ENCODE results near the gene RHEBL1. TPM values are rescaled to one million over a fixed set of nuclear protein-coding genes. Genes with fewer than 3 reads are reported as not detected.

RHEBL1 gene
- polyA plus RNA-seq, 3 donors: 0.17 to 0.96 (median 0.50) TPM

- intact Hi-C loops (cut with micrococcal nuclease): no loop called here
- peaks cover 66 to 71% (median 70%) of the 10 kb centered on the region in 3 donors for H3K27me3 Mint-ChIP-seq (ENCODE audit: low read depth in 3 of 3)
- peaks cover 0 to 33% of the 10 kb centered on the region in 2 donors for H3K9me3 ChIP-seq (replicated peaks in 1 of 2; ENCODE audit: control insufficient read depth in 1 of 2, insufficient read depth in 1 of 2, low read length in 2 of 2)
These were observed 24.6 kb upstream of the RHEBL1 start, which contains the start of gene DHH for GRCh38 chr12:49094160-49094974. TSS of gene DHH (minus strand) at chr12:49094801. CDS start at chr12:49094512, 289 bp downstream.

GRCh38 chr12:49093792-49094159 lies 24.0 kb upstream of the RHEBL1 start:
- intact Hi-C loops (cut with micrococcal nuclease): no loop called here
- H3K36me3 Mint-ChIP-seq: peaks cover 36 to 40% of the 10 kb centered on the region in 2 donors
- Histone ChIP-seq H3K4me2 (replicated peaks; ENCODE audit: extremely low read depth, low read length, poor library complexity, severe bottlenecking) (no peak overlapping the region), H3K36me3 (replicated peaks in 1 of 2; ENCODE audit: control insufficient read depth in 1 of 2, insufficient read depth in 2 of 2, low read length in 2 of 2) (peaks cover 19 to 34% of the 10 kb centered on the region in 2 donors), H3K27me3 (ENCODE audit: control insufficient read depth in 2 of 2, insufficient read depth in 2 of 2, low read length in 2 of 2) (peaks cover 68 to 71% of the 10 kb centered on the region in 2 donors), H3K4me1 (ENCODE audit: control insufficient read depth in 1 of 2, insufficient read depth in 2 of 2, low read length in 2 of 2) (peaks cover 37 to 49% of the 10 kb centered on the region in 2 donors), H3K79me2 (ENCODE audit: insufficient read depth, low read length) (no peaks in the 10 kb centered on the region), H3K27ac (ENCODE audit: low read depth in 1 of 2, low read length in 2 of 2) (no peak overlapping the region), H4K20me1 (ENCODE audit: insufficient read depth, low read length) (peaks cover 23% of the 10 kb centered on the region), H3K4me3 (replicated peaks in 1 of 3; ENCODE audit: low read depth in 2 of 3, low read length in 3 of 3) (no peak overlapping the region), H2AFZ (ENCODE audit: insufficient read depth, low read depth, low read length, poor library complexity, severe bottlenecking) (no peak overlapping the region), H3K9ac (ENCODE audit: insufficient read depth, low read length, poor library complexity, severe bottlenecking) (no peak overlapping the region), H3K9me3 (replicated peaks in 1 of 2; ENCODE audit: control insufficient read depth in 1 of 2, insufficient read depth in 1 of 2, low read length in 2 of 2) (peaks cover 0 to 33% of the 10 kb centered on the region in 2 donors)
- DNase-seq: no peak
- peaks cover 0 to 28% (median 7%) of the 10 kb centered on the region in 7 donors for H3K9me3 Mint-ChIP-seq
- no peak overlapping the region for H3K27ac Mint-ChIP-seq
- H3K4me3 Mint-ChIP-seq: peak overlapping the region in 1 of 2 donors; percentile 76
- TF ChIP-seq CTCF (IDR thresholded peaks at IDR 0.05): no peak
- WGBS (ENCODE audit: insufficient coverage): under 1% methylated on average over 8 of the region's 9 CpGs
- peaks cover 71 to 77% (median 76%) of the 10 kb centered on the region in 3 donors for H3K27me3 Mint-ChIP-seq (ENCODE audit: low read depth in 3 of 3)
- peaks cover 44% of the 10 kb centered on the region for H3K4me1 Mint-ChIP-seq

More at GRCh38 chr12:49094160-49094974, 24.6 kb upstream of the RHEBL1 start, which contains the start of gene DHH:
- peaks cover 0 to 23% (median 7%) of the 10 kb centered on the region in 7 donors for H3K9me3 Mint-ChIP-seq
- peaks cover 42 to 43% of the 10 kb centered on the region in 2 donors for H3K36me3 Mint-ChIP-seq
- Histone ChIP-seq H3K9ac (ENCODE audit: insufficient read depth, low read length, poor library complexity, severe bottlenecking) (no peak within 1 kb of the TSS), H3K4me2 (replicated peaks; ENCODE audit: extremely low read depth, low read length, poor library complexity, severe bottlenecking) (peak within 1 kb of the TSS; percentile 4), H3K36me3 (replicated peaks in 1 of 2; ENCODE audit: control insufficient read depth in 1 of 2, insufficient read depth in 2 of 2, low read length in 2 of 2) (peaks cover 22 to 40% of the 10 kb centered on the region in 2 donors), H3K27ac (ENCODE audit: low read depth in 1 of 2, low read length in 2 of 2) (no peak within 1 kb of the TSS), H4K20me1 (ENCODE audit: insufficient read depth, low read length) (peaks cover 23% of the 10 kb centered on the region), H2AFZ (ENCODE audit: insufficient read depth, low read depth, low read length, poor library complexity, severe bottlenecking) (no peak within 1 kb of the TSS), H3K79me2 (ENCODE audit: insufficient read depth, low read length) (no peaks in the 10 kb centered on the region), H3K4me3 (replicated peaks in 1 of 3; ENCODE audit: low read depth in 2 of 3, low read length in 3 of 3) (no peak within 1 kb of the TSS), H3K4me1 (ENCODE audit: control insufficient read depth in 1 of 2, insufficient read depth in 2 of 2, low read length in 2 of 2) (peaks cover 35 to 48% of the 10 kb centered on the region in 2 donors), H3K27me3 (ENCODE audit: control insufficient read depth in 2 of 2, insufficient read depth in 2 of 2, low read length in 2 of 2) (peaks cover 63 to 65% of the 10 kb centered on the region in 2 donors)
- TF ChIP-seq CTCF (IDR thresholded peaks at IDR 0.05): no peak
- DNase-seq: no peak
- H3K4me3 Mint-ChIP-seq: peak within 1 kb of the TSS in 1 of 2 donors; percentile 76
- H3K27ac Mint-ChIP-seq: no peak within 1 kb of the TSS
- peaks cover 44% of the 10 kb centered on the region for H3K4me1 Mint-ChIP-seq
- WGBS (ENCODE audit: insufficient coverage): 4% methylated on average over 43 of the region's 49 CpGs
